Omental fat pad (tissue), 4 donors: ENCODE results near the gene POLR1E. TPM values are rescaled to one million over a fixed set of nuclear protein-coding genes. Genes with fewer than 3 reads are reported as not detected.
"Not testable (repeated sequence)": the region's sequence is repeated elsewhere in the genome, so short reads cannot be mapped to it uniquely, and the experiment has no call there.

Source experiments
- ATAC-seq: fragments of 150-250 bp; one replicate; pipeline ENCODE4 v1.9.1; 2016; ENCODE audit warnings: mild to moderate bottlenecking, moderate library complexity; ENCODE audit not compliant: low FRiP score
- DNase-seq: peaks from one replicate; pipeline ENCODE4 v3.0.0-alpha.2; 2019; ENCODE audit warnings: low spot score
- total RNA-seq, 4 donors: library from RNA; depleted of rRNA; stranded (reverse); fragments of >200 nt; gene quantifications; one replicate each; pipeline ENCODE4 v1.1.0, GENCODE V29; 2016
- TF ChIP-seq, protein P1 (sequence below), 3 donors: fragments of 450-650 bp; IDR thresholded peaks; one replicate each; pipeline ENCODE4 v1.5.1; 2016 to 2017; ENCODE audit warnings: antibody characterized with exemption in 3 of 3, mild to moderate bottlenecking in 3 of 3, moderate library complexity in 2 of 3

The POLR1E gene
- total RNA-seq, 4 donors from 2014 or later = 23.6 to 59.1 (median 41.6) TPM

DNA sequence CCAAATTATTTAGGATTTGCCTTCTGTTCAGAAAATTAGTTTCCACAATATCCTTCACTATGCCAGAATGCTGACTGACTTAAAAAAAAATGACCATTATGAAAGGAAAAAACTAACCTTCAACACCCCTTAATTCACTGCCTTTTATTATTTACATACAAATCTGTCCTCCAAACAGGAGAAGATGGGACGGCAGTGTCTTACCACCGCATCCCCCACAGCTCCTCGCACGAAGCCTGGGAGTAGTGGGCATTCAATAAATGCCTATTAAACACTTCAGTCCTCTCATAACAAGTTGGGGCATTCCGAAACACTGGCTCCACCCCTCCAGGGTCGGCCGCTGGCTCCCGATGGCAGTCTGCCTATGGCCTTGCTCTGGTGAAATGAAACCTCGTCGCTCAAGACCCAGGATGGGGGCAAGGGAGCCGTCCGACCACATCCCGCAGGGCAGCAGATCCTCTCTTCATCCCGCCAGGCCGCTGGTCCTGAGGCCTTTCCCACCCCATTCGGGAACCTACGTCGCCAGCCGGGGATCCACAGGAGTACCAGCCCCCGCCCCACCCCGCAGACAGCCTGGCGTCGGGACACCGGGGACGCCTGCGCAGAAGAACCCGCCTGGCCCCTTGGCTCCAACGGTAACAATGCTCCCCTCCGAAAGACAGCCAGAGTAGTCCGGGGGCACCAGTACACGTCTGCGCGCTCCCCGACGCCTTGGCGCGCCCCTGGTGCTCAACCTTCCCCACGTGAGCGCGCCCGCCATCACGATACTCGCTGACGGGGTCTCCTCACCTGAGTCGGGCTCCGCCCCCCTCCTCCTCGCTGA is 21.1 kb upstream of the POLR1E start:
- TF ChIP-seq, protein P1, sequence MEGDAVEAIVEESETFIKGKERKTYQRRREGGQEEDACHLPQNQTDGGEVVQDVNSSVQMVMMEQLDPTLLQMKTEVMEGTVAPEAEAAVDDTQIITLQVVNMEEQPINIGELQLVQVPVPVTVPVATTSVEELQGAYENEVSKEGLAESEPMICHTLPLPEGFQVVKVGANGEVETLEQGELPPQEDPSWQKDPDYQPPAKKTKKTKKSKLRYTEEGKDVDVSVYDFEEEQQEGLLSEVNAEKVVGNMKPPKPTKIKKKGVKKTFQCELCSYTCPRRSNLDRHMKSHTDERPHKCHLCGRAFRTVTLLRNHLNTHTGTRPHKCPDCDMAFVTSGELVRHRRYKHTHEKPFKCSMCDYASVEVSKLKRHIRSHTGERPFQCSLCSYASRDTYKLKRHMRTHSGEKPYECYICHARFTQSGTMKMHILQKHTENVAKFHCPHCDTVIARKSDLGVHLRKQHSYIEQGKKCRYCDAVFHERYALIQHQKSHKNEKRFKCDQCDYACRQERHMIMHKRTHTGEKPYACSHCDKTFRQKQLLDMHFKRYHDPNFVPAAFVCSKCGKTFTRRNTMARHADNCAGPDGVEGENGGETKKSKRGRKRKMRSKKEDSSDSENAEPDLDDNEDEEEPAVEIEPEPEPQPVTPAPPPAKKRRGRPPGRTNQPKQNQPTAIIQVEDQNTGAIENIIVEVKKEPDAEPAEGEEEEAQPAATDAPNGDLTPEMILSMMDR (IDR thresholded peaks at IDR 0.05) = no peak

DNA sequence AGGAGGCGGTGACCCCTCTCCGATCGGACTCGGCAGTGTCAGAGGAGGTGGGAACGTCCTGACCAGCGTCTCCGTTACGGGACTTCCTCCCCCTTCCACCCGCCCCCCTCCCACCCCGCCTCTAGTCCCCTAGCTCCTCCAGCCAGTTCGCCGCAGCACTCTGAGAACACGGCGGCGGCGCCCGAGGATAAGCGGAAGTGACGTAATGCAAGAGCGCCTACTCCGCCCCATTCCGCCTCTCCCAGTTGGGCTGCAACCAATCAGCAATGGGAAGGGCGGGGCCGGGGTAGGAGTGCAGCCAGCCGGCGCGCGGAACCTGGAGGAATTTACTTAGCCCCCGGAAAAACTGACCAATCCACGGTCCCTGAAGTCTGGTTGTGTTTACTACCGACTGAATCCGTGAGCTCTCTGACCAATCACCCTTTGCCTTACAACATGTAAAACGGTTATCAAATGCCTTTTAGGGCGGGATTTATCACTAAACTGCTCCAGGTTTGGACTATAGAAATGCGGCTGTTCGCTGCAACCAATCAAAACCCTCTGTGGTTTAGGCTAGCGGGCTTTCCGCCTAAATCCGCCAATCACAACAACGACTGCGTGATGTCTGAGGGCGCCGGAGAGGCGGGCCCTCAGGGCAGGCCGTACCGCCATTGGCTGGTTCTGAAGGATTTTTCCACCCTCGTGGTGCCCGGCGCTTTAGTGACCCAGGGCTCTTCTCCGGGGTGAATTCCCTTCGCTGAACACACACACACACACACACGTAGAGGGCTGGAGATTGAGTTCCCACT is 20.3 kb upstream of the POLR1E start, which contains the start of gene ZBTB5:
TSS of gene ZBTB5 (minus strand) at position 202 of the 788 bp plus-strand sequence. CDS start 22,899 bp downstream, outside the sequence.
- TF ChIP-seq, protein P1 (IDR thresholded peaks at IDR 0.05) = peak in 1 of 3 donors; percentile 1
- DNase-seq (peak; percentile 97), ATAC-seq (peak; percentile 92)

More for the DNA sequence above, 21.1 kb upstream of the POLR1E start:
- DNase-seq (peak; percentile 51), ATAC-seq (peak; percentile 68)

DNA sequence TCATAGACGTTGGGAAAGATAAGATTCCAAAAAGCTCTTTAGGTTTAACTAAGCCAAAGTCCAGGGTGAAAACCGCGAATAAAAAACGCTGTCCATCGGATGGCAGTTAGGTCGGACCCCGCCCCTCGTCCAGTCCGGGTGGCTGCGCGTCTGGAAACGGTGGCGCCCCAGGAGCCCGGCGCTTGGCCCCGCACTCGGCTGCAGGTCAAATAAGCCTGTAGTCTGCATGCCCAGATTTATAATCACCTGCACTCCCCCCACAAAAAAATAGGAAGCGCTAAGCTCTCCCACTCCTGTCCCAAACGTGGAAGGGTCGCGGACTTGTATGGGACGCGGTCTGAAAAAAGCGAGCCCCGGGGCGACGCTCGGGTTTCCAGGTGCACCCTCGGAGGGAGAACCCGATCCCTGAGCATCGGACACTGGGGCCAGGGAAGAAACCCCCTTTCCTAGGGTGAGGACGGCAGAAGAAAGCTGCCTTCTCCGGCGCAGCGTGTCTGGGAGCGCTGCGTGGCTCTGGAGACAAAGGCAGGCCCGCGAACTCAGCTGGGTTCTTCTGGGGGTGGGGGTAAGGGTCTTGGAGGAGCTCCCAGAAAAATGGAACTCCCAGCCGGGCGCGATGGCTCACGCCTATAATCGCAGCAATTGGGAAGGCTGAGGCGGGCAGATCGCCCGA is 19.6 kb upstream of the POLR1E start:
- TF ChIP-seq, protein P1 (IDR thresholded peaks at IDR 0.05) = no peak
- ATAC-seq (peak; percentile 33), DNase-seq (peak; percentile 48)

DNA sequence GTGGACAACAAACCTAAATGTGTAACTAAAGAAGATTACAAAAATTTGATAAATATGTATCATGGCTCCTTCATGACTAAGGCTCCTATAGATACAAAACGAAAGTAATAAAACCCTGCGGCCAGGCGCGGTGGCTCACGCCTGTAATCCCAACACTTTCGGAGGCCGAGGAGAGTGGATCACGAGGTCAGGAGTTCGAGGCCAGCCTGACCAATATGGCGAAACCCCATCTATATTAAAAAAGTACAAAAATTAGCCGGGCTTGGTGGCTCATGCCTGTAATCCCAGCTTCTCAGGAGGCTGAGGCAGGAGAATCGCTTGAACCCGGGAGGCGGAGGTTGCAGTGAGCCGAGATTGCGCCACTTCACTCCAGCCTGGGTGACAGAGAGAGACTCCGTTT is 18.2 kb upstream of the POLR1E start:
- DNase-seq, ATAC-seq: not testable (repeated sequence)

DNA sequence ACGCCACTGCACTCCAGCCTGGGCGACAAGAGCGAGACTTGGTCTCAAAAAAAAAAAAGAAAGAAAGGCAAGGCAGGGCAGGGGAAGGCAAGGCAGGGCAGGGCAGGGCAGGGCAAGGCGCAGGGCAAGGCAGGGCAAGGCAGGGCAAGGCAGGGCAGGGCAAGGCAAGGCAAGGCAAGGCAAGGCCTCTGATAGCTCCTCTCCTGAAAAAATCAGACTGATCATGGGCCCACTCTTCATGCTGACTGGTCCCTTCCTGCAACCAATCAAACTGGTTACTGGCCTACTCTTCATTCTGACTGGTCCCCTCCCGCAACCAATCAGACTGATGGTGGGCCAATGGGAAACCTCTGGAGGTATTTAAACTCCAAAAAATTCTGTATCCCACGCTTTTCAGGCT is 17.1 kb upstream of the POLR1E start:
- DNase-seq = no peak
- ATAC-seq = no peak
- TF ChIP-seq, protein P1 (IDR thresholded peaks at IDR 0.05) = no peak

DNA sequence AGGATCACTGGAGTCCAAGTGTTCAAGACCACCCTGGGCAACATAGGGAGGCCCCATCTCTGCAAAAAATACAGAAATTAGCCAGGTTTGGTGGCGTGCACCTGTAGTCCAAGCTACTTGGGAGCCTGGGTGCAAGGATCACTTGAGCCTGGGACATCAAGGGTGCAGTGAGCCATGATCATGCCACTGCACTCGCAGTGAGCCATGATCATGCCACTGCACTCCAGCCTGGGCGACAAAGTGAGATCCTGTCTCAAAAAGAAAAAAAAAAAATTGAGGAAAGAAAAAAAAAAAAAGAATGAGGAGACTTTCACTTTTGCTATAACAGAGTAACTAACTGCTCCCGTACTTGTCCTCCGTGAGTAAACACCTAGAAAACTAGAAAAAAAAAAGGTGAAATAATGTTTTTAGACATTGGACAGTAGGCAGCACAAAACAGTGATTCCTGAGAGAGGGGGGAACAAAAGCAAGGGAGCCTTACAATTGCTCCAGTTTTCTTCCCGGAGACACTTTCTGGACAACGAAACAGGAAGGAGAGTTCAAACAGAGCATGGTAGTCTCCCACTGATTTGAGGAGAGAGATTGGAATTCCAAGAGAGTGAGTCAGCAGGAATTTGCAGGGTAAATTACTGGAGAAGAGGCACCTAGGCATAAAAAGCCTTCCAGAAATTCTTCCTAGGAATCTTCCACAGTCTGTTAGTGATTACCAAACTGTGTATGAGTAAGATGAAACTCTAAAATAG is 13.6 kb upstream of the POLR1E start:
- TF ChIP-seq, protein P1 (IDR thresholded peaks at IDR 0.05) = no peak
- ATAC-seq (peak; percentile 91), DNase-seq (no peak)

DNA sequence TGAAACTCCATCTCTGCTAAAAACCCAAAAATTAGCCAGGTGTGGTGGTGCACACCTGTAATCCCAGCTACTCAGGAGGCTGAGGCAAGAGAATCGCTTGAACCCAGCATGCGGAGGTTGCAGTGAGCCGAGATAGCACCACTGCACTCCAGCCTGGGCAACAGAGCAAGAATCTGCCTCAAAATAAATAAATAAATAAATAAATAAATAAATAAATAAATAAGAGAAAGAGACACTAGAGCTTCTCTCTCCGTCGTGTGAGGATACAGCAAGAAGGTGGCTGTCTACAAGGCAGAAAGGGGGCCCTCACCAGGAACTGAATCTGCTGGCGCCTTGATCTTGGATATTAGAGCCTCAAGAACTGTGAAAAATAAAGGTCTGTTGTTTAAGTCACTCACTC is 11.8 kb upstream of the POLR1E start:
- DNase-seq, ATAC-seq: not testable (repeated sequence)
